Muscle layer of duodenum (tissue), 2 donors: ENCODE results near the gene DNM3.

Source experiments
- H3K27ac ChIP-seq: one replicate; pipeline ENCODE4 v1.7.0; 2013; ENCODE audit warnings: mild to moderate bottlenecking, low read length
- H3K27me3 ChIP-seq: one replicate; pipeline ENCODE4 v1.7.0; 2013; ENCODE audit warnings: low read depth, mild to moderate bottlenecking, control low read depth, low read length
- H3K36me3 ChIP-seq, 2 donors: one replicate each; pipeline ENCODE4 v1.7.0; 2013; ENCODE audit warnings: low read length in 2 of 2, control low read depth in 1 of 2, mild to moderate bottlenecking in 1 of 2; ENCODE audit not compliant: insufficient read depth in 2 of 2, control insufficient read depth in 1 of 2
- H3K4me1 ChIP-seq, 2 donors: one replicate each; pipeline ENCODE4 v1.7.0; 2013; ENCODE audit warnings: low read length in 2 of 2, mild to moderate bottlenecking in 2 of 2, control low read depth in 1 of 2, moderate library complexity in 1 of 2; ENCODE audit not compliant: insufficient read depth in 2 of 2, control insufficient read depth in 1 of 2
- H3K4me3 ChIP-seq, 2 donors: one replicate each; pipeline ENCODE4 v1.7.0; 2013; ENCODE audit warnings: low read length in 2 of 2, low read depth in 1 of 2, mild to moderate bottlenecking in 1 of 2
- H3K9me3 ChIP-seq, 2 donors: one replicate each; pipeline ENCODE4 v1.7.0; 2013; ENCODE audit warnings: low read length in 2 of 2, control low read depth in 1 of 2, mild to moderate bottlenecking in 1 of 2; ENCODE audit not compliant: control insufficient read depth in 1 of 2
- donor health status: healthy.

DNM3 gene

DNA sequence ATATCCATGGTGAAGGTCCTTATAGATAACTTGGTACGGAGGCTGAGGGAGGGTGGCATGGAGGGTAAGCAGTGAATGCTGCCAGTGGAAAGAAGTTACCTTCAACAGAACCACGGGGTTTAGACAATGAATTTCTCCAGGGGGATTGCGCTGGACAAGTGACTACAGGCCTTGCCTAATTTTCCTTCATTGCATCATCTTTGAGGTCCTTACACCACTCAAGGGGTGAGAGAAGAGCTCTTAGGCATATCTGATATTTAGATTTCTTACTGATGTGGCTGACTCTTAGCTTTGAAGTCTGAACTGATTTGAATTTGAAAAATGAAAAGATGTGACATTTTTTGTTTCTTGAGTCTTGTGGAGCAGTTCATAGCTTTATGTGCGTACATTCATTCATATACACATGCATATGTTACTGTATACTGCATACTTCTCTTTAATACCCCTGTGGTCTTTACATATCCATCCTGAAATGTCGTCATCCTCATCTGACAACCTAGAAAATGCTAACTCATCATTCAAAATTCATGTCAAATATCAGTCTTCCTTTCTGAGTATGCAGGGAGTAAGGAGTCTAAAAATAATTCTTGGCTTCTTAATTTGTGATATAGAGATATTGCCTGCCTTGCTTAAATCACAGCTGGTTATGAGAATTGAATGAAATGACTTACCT is 63.6 kb downstream of the DNM3 start:
- H3K9me3 ChIP-seq, result no peaks in the 10 kb centered on the region
- H3K4me1 ChIP-seq, result no peaks in the 10 kb centered on the region
- no peak overlapping the region for H3K4me3 ChIP-seq
- H3K27me3 ChIP-seq, result no peaks in the 10 kb centered on the region
- H3K27ac ChIP-seq, result no peak overlapping the region
- no peaks in the 10 kb centered on the region for H3K36me3 ChIP-seq

DNA sequence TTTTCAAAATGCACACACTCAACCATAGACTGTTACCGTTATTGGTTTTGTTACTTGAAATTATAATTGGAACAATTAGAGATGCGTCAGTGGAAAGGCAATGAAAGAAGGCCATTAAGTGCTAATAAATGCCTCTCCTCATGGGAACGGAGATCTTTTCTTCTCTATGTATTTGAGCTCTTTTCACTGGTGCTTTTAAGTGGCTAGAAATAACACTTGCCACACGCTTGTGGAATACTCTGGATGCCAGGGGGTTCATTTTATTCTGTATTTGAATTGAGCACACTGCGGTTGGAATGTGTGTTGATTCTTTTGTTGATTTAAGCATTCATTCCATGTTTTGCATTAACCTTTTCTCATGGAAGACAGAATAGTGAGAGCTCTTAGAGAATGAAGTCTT is 68.4 kb downstream of the DNM3 start:
- no peaks in the 10 kb centered on the region for H3K36me3 ChIP-seq
- H3K27me3 ChIP-seq, result no peaks in the 10 kb centered on the region
- H3K4me1 ChIP-seq, result peaks cover 0 to 4% of the 10 kb centered on the region in 2 donors
- no peak overlapping the region for H3K27ac ChIP-seq
- no peaks in the 10 kb centered on the region for H3K9me3 ChIP-seq
- H3K4me3 ChIP-seq, result no peak overlapping the region

GRCh38 chr1:171910786-171911185 is 69.5 kb downstream of the DNM3 start:
- peaks cover 0 to 4% of the 10 kb centered on the region in 2 donors for H3K4me1 ChIP-seq
- H3K27ac ChIP-seq, result no peak overlapping the region
- H3K4me3 ChIP-seq, result no peak overlapping the region
- no peaks in the 10 kb centered on the region for H3K9me3 ChIP-seq
- H3K36me3 ChIP-seq, result no peaks in the 10 kb centered on the region
- H3K27me3 ChIP-seq, result no peaks in the 10 kb centered on the region

DNA sequence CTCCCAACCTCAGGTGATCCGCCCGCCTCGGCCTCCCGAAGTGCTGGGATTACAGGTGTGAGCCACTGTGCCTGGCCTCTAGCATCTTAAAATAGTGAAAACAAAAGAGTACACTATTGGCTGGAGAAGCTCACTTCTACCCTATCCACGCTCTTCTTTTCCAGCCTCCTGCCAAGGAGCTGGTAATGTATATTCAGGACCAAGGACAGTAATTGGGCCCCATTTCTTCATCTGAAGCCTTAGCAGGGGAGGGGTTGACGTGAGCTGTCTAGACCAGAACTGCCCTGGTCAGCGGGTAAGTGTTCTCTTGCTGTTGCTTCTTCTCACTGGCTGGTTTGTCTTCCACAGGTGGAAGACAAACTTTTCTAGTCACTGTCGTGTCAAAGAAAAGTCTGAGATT is 70.2 kb downstream of the DNM3 start:
- Histone ChIP-seq H3K4me1 (peaks cover 0 to 4% of the 10 kb centered on the region in 2 donors), H3K27ac (no peak overlapping the region), H3K27me3 (no peaks in the 10 kb centered on the region), H3K9me3 (no peaks in the 10 kb centered on the region), H3K4me3 (no peak overlapping the region), H3K36me3 (no peaks in the 10 kb centered on the region)

- H3K4me3 ChIP-seq, result no peak overlapping the region
- no peak overlapping the region for H3K27ac ChIP-seq
- H3K36me3 ChIP-seq, result no peaks in the 10 kb centered on the region
- H3K9me3 ChIP-seq, result no peaks in the 10 kb centered on the region
- no peaks in the 10 kb centered on the region for H3K27me3 ChIP-seq
- H3K4me1 ChIP-seq, result peaks cover 0 to 4% of the 10 kb centered on the region in 2 donors
These were observed 71.3 kb downstream of the DNM3 start for GRCh38 chr1:171912509-171913175.

DNA sequence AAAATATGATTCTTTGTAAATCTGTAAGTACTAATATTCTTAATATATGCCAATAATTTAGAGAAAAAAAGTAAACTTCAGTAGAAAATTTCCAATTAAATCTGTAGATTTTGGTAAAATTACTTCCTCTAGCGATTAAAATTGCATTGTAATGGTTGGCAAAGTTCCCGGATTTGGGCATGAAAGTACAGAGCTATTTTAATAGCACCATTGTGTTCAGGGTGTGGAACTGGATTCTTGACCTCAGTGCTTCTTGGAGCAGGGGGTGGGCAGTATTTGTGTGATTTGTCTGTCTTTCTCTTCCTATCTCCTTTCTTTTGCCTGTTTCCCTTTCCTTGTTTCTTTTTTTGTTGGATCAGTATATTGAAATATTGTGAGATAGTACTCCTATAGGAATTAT is 72.1 kb downstream of the DNM3 start:
- Histone ChIP-seq H3K27ac (no peak overlapping the region), H3K4me3 (no peak overlapping the region), H3K27me3 (no peaks in the 10 kb centered on the region), H3K36me3 (no peaks in the 10 kb centered on the region), H3K9me3 (no peaks in the 10 kb centered on the region), H3K4me1 (peaks cover 0 to 4% of the 10 kb centered on the region in 2 donors)

GRCh38 chr1:171916315-171916771 is 75.0 kb downstream of the DNM3 start:
- no peak overlapping the region for H3K4me3 ChIP-seq
- H3K9me3 ChIP-seq, result no peaks in the 10 kb centered on the region
- peaks cover 0 to 4% of the 10 kb centered on the region in 2 donors for H3K4me1 ChIP-seq
- no peaks in the 10 kb centered on the region for H3K36me3 ChIP-seq
- H3K27ac ChIP-seq, result no peak overlapping the region
- no peaks in the 10 kb centered on the region for H3K27me3 ChIP-seq

DNA sequence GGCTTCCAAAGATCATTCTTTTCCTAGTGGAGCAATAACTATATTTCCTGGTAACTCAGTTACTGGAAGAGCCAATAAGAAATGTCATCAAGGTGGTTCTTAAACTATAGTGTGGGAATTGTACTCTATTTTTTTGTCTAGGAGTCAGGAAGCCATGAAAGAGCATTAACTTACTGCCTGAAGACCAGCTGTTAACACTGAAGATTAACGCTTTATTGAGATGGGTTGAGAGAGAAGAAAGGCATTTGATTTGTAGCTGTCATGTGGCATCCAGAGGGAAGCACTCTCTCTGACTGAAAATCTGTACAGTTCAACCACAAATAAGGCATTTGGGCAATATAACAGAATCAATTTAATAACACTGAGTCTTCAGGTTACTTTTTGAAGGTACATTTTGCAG is 76.0 kb downstream of the DNM3 start:
- Histone ChIP-seq H3K36me3 (no peaks in the 10 kb centered on the region), H3K4me3 (no peak overlapping the region), H3K27ac (no peak overlapping the region), H3K9me3 (no peaks in the 10 kb centered on the region), H3K4me1 (peaks cover 0 to 4% of the 10 kb centered on the region in 2 donors), H3K27me3 (no peaks in the 10 kb centered on the region)

DNA sequence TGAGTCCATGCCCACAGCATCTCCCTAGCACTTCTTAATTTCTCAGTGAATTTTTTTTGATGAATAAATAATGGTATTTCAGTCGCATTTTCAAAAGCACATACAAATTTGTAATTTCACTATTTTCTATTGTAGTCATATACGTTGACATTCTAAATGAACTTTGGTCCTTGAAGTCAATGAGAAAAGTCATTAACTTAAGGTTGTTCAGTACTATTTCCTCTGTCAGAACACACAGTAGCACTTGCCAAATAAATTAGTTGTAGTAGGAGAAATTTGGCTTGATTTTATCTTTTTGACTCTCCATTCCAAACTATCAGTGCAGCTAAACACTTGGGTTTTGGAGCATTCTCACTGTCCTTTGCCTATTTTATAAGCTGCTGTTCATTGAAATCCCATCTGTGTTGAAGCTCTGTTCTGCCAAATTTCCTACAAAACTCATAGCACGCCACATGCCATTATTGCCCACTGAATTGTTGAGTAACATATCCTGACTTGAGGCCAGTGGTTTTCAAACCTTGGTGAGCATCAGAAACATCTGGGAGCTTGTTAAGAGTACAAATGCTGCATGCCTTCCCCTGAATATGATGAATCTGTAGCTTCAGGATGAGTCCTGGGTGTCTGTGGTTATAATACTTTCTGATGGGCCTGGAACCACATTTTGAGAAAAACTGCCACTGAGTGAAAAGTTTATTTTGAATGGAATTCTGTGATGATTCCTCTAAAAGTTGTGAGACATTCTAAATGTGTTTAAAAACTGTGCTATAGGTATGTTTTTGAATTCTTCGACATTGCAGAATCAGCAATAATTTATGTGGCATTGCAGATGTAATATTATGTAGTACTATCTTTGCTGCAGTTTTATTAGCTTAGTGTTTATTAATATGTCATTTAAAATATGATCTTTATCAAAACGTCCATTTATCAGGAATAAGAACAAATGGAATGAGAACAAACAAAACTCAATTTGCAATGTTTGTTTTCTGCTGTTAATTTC is 78.9 kb downstream of the DNM3 start:
- Histone ChIP-seq H3K36me3 (no peaks in the 10 kb centered on the region), H3K27me3 (no peaks in the 10 kb centered on the region), H3K27ac (no peak overlapping the region), H3K4me1 (no peaks in the 10 kb centered on the region), H3K9me3 (no peaks in the 10 kb centered on the region), H3K4me3 (no peak overlapping the region)

GRCh38 chr1:171922999-171923398 is 81.7 kb downstream of the DNM3 start:
- no peaks in the 10 kb centered on the region for H3K9me3 ChIP-seq
- no peak overlapping the region for H3K4me3 ChIP-seq
- H3K27ac ChIP-seq, result no peak overlapping the region
- no peaks in the 10 kb centered on the region for H3K4me1 ChIP-seq
- no peaks in the 10 kb centered on the region for H3K27me3 ChIP-seq
- no peaks in the 10 kb centered on the region for H3K36me3 ChIP-seq

DNA sequence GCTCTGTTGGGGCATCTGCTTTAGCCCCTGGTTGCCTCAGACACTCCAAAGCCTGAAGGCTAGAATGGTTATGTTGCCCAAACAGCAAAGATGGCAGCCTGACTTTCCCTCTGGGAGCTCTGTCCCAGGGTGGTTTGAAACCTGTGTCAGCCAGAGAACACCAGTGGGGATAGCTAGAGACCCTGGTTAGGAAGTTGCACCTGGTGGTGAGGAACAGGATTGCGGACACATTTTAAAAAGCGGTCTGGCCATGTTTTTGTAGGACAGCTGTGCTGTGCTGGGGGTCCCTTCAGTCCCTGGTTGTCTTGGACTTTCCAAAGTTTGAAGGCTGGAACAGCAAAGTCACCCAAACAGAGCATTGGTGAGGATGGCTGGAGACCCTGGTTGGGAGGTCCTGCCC is 87.8 kb downstream of the DNM3 start:
- H3K27me3 ChIP-seq, result no peaks in the 10 kb centered on the region
- no peaks in the 10 kb centered on the region for H3K9me3 ChIP-seq
- H3K4me1 ChIP-seq, result no peaks in the 10 kb centered on the region
- H3K27ac ChIP-seq, result no peak overlapping the region
- no peak overlapping the region for H3K4me3 ChIP-seq
- H3K36me3 ChIP-seq, result no peaks in the 10 kb centered on the region
